SHP77 (cell line): ENCODE data around the gene CAMTA1.

Experiments
- DNase-seq, 2 experiments: peaks; one replicate each; lab custom pipeline; 2025; lab: John Stamatoyannopoulos, UW

CAMTA1 gene

DNA sequence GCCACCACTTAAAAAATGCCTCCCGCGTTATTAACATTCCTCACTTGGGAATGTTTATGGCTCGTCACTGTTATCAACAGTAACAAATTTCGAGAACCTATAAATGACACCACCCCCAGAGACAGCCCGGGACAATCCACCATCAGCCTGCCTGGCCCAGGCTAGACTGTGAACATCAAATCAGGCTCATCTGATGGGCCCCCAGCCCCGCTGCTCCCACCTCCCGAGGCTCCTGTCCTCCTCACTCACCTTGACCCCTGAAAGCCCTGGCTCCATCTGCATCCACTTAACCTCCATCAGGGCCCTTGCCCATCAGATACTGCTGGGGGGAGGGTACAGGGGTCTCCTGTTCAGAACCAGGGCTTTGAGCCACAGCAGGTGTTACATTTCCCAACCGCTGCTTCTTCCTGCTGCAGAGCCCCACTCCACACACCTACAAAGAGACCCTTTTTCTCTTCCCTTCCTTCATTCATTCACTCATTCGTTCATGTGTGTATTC lies 829.4 kb downstream of the CAMTA1 start:
- DNase-seq: no peak

DNA sequence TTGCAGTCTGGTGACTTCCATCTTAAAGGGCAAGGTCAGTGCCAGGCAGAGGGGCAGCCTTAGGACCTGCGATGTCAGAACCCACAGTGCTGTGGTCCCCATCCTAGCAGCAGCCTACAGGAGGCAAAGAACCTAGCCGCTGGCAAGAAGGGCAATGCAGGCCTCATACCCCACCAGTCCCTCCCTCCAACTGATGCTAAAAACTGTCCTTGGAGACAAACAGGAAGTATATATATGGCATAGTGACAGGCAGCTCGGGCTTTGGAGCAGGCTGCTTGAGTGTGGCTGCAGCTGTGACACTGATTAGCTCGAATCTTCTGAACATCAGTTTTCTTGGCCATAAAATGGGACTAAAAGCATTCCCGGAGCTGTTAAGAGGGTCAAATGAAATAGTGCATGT lies 829.9 kb downstream of the CAMTA1 start:
- DNase-seq: no peak

- DNase-seq: no peak
Measured at GRCh38 chr1:7616076-7616832, 831.0 kb downstream of the CAMTA1 start.

DNA sequence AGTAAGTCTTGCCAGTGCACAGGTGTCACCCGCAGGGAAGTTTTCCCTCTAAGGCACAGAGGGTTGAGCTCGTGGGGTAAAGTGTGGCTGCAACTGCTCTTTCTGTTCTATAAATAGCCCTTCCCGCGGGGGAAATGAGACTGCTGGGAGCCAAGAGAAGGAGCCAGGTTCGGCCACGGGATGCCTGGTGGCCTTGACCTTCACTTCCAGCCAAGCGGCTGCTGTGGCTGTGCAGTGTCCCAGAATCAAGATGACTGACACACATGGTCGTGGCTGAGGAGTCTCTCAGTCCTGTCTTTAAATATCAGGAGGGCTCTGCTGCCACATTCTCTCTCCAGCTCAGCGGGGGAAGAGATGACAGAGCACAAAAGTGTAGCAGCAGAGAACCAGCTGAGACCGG lies 831.7 kb downstream of the CAMTA1 start:
- no peak for DNase-seq

- DNase-seq: no peak
Measured at GRCh38 chr1:7617826-7618225, 832.6 kb downstream of the CAMTA1 start.

DNA sequence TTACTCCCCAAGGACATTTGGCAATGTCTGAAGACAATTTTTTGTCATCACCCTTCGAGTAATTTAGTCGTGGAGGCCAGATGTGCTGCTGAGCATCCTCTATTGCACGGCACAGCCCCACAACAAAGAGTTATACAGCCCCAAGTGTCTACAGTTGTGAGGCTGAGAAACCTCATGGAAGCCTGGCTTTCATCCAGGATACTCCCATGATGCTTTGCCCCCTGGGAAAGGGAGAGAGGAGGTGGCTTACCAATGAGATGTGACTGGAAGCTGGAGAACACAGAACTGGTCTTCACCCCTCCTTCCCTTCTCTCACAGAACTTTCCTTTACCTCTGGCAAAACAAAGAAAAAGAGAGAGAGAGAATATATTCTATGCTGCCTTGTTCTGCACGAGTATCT lies 834.9 kb downstream of the CAMTA1 start:
- DNase-seq: peak in 1 of 2 experiments; percentile 23

DNA sequence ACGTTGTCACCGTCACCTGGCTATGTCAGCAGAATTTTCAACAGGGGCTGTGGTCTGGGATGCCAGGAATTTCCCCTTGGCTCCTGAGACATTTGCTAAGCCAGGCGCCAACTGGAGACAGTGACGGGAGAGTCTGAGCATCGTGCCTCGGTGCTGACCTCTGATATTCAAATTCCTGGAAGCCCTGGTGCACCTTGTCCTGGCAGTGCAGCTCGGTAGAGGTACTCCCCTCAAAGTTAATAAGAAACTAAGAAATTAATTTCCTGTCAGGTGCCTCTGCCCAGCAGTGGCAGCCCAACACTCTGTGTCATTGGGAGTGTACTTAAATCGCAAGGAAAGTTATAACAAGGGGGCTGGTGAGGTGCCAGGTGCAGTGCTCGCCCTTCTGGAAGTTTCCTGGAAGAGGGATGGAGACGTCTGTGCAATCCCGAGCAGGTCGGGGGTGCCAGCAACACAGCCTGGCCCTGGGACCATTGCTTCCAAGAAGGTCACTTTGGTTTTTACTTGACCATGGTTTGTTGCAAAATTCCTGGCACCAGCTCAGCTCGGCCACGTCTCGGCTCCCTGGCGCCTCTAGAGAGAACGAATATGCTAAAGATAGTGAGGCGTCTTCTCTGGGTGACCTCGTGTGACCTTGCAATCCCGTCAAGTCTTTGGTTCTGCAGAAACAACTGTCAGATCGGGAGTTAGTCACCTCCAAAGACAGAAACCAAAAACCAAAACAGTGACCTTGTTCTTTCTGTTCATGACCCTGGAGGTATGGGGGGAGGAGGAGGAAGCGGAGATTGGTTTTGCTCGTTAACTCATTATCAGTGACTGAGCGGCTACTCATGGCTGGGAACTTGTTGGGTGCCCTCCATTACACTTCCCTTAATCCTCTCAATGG lies 836.3 kb downstream of the CAMTA1 start:
- no peak for DNase-seq

GRCh38 chr1:7623842-7624241 lies 838.6 kb downstream of the CAMTA1 start:
- peak in 1 of 2 experiments; percentile 36 for DNase-seq

GRCh38 chr1:7624791-7625355 lies 839.6 kb downstream of the CAMTA1 start:
- no peak for DNase-seq

DNA sequence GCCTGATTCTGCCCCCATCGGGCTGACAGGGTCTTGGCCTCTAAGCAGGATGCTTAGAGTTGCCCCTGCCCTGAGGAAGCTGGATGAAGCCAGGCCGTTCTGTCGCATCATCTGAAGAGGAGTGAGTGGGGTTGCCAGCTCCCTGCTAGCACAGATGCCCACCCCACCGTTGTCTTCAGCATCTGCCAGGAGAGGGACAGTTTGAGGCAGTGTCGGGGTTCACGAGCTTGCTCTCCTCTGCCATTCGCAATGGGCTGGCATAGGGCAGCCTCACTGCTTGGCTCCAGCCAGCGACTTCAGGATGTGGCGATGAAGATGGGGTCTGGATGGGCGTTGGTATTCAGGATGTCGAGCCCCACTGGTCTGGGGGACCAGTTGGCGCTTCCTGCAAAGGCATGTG lies 840.1 kb downstream of the CAMTA1 start:
- no peak for DNase-seq

DNA sequence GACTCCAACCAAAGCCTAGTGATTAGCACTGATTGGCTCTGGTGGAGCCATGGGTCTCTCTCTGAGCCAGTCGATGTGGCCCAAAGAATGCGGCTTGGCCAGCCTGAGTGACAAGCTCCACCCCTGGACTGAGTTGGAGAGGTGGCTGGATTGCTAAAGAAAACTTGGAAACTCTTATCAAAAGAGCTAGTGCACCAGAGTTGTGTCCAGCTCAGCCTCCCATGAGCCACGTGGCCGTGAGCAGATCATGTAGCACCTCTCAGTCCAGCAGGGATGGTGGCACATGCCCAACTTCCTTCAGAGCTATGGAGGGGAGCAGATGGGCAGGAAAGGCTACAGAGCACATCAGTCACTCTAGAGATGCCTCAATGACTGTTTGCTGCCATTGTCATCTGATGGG lies 843.0 kb downstream of the CAMTA1 start:
- no peak for DNase-seq

- no peak for DNase-seq
Measured at GRCh38 chr1:7629011-7629410, 843.8 kb downstream of the CAMTA1 start.

- no peak for DNase-seq
Measured at GRCh38 chr1:7629465-7630195, 844.4 kb downstream of the CAMTA1 start.

GRCh38 chr1:7630378-7630777 lies 845.1 kb downstream of the CAMTA1 start:
- DNase-seq: no peak

- DNase-seq: no peak
Measured at GRCh38 chr1:7632176-7632575, 846.9 kb downstream of the CAMTA1 start.

DNA sequence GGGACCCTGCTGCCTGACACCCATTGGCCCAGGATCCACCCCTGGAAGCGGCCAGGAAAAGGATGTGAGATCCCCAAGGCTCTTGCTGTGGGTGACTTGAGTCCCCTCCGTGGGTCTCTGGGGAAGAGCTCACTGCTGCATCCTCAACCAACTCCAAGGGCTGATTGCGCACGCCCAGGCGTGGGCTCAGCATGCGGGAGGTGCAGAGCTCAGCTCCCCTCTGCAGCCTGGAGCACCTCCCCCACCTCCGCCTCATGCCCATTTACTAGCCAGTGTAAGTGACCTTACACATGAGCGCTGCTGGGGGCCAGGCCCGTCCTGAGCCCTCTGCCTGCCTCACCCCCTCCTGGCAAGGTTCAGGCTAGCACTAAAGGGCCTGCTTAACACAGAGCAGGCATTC lies 847.4 kb downstream of the CAMTA1 start:
- no peak for DNase-seq

- DNase-seq: no peak
Measured at GRCh38 chr1:7633506-7634245, 848.4 kb downstream of the CAMTA1 start.

- no peak for DNase-seq
Measured at GRCh38 chr1:7634546-7635240, 849.4 kb downstream of the CAMTA1 start.

DNA sequence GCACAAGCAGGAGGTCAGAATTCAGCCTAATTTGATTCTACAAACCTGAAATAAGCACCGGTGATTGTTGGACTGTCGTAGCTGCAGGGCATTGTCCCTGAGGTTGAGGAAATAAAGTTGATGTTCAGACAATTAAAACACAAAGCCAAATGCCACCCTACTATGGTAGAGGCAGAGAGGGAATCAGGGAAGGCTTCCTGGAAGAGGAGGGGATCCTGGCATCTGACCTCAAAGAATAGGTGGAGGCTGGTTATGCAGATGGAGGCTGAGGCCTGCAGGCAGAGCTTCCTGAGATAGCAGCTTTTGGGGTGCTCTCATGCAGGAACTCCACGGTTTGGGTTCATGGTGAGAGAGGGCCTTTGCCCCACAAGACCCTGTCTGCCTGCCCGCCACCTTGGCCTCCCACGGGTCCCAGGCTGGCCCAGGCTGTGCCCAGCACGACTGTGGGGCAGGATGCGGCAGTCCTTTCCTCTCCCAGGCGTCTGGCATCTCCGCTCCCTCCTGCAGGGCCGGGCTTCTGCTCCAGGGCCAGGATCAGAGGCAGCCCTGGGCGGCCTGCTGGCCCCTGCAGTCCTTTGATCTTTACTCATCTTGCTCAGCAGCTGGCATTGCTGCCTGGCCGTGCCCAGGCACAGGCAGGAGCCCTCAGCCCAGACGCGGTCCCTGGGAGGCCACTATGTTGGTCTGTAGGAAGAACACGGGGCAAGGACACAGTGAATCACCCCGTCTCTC lies 851.7 kb downstream of the CAMTA1 start:
- DNase-seq: no peak

- DNase-seq: no peak
Measured at GRCh38 chr1:7638078-7638477, 852.8 kb downstream of the CAMTA1 start.
